Myocyte (in vitro differentiated cells): ENCODE results near the gene MED16. TPM values are rescaled to one million over a fixed set of nuclear protein-coding genes. Genes with fewer than 3 reads are reported as not detected.
"Not testable (repeated sequence)": the region's sequence is repeated elsewhere in the genome, so short reads cannot be mapped to it uniquely, and the experiment has no call there.

Experiments used
- DNase-seq: peaks from one replicate; pipeline ENCODE4 v3.0.0-alpha.2; 2012; ENCODE audit warnings: low read depth
- total RNA-seq: library from RNA; depleted of rRNA; stranded (reverse); fragments of >200 nt; gene quantifications from 2 replicates; pipeline ENCODE4 v1.2.3, GENCODE V29; 2014

The MED16 gene
- total RNA-seq, 1 donor from 2014 or later, result 27.7 TPM

DNA sequence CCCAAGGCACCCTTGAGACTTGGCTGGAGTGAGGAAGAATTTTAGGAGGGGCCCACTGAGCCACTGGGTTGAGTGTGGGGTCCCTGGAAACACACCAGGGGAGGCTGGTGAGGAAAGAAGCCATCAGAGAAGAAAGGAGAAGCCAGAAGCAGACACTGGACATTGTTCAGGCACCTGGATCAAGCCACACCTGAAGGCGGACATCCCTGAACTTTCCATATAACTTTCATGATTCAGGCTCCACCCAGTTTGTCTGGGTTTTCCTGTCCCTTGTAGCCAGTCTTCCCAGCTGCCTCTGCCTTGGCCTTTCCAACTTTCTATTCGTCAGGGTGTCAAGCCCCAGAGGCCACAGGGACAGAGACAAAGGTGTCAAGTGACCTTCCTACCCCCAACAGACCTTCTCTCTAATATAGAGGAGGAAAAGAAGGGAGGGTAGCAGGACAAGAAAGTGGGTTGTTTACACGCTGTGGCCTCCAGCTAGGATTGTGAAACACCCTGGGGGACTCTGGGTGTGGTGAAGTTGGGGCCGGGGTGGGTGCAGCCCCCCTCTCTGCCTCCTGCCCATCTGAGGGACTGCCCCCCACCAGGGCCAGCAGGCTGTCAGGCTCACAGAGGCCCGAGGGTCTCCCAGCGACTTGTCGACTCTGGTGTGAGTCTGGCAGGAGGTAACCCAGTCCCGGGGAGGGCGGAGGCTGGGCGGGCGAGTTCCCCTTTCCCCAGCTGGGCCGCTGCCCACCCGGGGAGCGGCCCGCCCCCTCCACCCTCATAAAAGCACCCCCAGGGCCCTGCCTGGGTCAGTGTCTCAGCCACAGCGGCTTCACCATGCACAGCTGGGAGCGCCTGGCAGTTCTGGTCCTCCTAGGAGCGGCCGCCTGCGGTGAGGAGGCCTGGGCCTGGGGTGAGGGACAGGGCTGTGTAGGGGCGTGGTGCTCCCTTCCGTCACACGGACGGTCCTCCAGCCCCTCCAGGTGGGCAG, 33.8 kb downstream of the MED16 start, which contains the start of gene CFD:
TSS of gene CFD (plus strand) at position 797 of the 976 bp plus-strand sequence. CDS start at position 823, 26 bp downstream.
- DNase-seq, result no peak

DNA sequence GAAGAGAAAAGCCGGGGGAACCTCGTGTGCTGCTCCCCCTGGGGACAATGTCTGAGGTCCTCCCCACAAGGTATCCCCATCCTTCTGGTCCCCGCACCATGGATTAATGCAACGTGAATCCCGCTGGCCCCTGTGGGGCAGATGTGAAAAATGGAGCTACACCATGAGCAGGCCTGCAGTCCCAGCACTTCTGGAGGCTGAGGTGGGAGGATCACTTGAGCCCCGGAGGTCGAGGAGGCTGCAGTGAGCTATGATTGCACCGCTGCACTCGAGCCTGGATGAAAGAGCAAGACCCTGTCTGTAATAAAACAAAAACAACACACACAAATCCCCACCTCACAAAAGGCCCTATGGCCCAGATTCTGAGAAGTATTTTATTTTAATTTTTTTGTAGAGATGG, 34.7 kb downstream of the MED16 start:
- DNase-seq, result no peak

DNA sequence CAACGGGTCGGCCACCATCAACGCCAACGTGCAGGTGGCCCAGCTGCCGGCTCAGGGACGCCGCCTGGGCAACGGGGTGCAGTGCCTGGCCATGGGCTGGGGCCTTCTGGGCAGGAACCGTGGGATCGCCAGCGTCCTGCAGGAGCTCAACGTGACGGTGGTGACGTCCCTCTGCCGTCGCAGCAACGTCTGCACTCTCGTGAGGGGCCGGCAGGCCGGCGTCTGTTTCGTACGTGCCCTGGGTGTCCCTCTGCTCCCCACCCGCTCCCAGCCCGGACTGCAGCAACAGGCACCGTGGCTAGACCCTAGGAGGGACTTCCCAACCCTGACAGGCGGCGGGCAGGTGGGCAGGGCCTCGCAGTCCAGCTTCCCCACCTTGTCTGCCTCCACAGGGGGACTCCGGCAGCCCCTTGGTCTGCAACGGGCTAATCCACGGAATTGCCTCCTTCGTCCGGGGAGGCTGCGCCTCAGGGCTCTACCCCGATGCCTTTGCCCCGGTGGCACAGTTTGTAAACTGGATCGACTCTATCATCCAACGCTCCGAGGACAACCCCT, 37.3 kb downstream of the MED16 start:
- DNase-seq, result no peak

DNA sequence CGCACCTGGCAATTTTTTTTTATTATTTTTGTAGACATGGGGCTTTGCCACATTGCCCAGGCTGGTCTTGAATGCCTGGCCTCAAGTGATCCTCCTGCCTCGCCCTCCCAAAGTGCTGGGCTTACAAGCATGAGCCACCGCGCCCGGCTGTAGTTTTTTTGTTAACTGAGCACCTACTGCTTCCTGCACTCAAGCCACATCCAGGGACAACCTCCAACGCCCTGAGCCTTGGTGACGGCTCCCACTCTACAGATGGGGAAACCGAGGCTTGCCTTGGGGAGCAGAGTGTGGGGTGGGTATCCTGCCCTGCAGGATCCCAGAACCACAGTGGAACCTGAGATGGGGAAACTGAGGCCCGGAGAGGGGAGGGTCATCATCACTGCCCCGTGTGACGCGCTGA, 37.8 kb downstream of the MED16 start:
- DNase-seq, result no peak

DNA sequence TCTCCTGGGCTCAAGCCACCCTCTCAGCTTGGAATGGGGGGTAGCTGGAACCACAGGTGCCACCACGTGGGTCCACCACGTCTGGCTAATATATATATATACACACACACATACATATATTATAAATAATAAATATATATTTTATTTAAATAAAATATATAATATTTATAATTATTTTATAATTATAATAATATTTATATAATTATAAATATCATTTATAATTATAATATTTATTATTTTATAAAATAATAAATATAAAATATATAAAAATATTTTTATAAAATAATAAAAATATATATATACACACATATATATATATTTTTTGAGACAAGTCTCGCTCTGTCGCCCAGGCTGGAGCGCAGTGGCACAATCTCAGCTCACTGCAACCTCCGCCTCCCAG, 38.4 kb downstream of the MED16 start:
- no peak for DNase-seq

DNA sequence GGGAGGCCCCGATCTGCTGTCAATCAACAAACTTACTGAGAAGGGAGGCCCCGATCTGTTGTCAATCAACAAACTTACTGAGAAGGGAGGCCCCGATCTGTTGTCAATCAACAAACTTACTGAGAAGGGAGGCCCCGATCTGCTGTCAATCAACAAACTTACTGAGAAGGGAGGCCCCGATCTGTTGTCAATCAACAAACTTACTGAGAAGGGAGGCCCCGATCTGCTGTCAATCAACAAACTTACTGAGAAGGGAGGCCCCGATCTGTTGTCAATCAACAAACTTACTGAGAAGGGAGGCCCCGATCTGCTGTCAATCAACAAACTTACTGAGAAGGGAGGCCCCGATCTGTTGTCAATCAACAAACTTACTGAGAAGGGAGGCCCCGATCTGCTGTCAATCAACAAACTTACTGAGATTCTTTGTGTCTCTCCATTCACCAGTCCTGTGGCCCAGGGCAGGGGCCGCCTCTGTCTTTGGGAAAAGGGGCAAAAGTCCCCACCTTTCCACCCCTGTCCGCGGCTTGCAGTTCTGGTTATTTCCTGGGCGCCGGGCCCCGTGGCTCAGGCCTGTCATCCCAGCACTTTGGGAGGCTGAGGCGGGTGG, 39.3 kb downstream of the MED16 start:
- DNase-seq, result not testable (repeated sequence)

DNA sequence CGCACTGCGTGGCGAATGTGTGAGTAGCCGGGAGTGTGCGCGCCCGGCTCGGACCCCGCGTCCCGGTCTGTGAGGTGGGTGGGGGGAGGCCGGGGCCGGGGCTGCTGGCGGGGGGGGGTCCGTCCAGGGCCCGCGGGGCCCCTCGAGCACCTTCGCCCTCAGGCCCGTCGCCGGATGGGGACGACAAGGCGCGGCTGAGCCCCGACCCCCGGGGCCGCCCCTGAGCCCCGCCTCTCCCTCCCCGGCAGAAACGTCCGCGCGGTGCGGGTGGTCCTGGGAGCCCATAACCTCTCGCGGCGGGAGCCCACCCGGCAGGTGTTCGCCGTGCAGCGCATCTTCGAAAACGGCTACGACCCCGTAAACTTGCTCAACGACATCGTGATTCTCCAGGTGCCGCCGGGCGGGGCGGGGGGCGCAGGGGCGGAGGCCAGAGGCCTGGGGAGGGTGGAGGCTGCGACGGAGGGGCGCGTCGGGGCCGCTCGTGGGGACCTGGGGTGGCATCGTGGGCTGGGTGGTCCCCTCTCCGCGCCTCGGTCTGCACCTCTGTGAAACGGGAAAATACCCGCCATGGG, 39.9 kb downstream of the MED16 start:
- no peak for DNase-seq

DNA sequence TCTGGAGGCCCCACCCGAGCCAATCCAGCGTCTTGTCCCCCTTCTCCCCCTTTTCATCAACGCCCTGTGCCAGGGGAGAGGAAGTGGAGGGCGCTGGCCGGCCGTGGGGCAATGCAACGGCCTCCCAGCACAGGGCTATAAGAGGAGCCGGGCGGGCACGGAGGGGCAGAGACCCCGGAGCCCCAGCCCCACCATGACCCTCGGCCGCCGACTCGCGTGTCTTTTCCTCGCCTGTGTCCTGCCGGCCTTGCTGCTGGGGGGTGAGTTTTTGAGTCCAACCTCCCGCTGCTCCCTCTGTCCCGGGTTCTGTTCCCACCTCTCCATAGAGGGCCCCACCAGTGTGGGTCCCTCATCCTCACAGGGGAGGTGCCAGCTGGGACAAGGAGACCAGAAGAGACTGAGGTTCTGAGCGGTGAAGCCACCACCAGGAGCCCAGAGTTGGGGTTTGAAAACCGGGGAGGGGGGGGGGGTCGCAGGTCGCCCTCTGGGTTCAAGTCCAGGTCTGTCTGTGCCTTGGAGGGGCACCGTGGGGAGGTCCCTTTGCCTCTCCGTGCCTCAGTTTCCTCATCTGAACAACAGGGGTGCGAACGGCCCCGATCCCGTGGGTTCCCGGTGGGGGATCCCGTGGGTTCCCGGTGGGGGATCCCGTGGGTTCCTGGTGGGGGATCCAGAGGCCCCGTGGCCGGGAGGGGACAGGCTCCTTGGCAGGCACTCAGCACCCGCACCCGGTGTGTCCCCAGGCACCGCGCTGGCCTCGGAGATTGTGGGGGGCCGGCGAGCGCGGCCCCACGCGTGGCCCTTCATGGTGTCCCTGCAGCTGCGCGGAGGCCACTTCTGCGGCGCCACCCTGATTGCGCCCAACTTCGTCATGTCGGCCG, 40.6 kb downstream of the MED16 start, which contains the start of gene ELANE:
TSS of gene ELANE (plus strand) at position 168 of the 878 bp plus-strand sequence. CDS start at position 194, 26 bp downstream.
- no peak for DNase-seq

DNA sequence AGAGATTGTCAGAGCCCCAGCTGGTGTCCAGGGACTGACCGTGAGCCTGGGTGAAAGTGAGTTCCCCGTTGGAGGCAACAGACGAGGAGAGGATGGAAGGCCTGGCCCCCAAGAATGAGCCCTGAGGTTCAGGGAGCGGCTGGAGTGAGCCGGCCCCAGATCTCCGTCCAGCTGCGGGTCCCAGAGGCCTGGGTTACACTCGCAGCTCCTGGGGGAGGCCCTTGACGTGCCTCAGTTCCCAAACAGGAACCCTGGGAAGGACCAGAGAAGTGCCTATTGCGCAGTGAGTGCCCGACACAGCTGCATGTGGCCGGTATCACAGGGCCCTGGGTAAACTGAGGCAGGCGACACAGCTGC, 42.0 kb downstream of the MED16 start:
- DNase-seq, result no peak

DNA sequence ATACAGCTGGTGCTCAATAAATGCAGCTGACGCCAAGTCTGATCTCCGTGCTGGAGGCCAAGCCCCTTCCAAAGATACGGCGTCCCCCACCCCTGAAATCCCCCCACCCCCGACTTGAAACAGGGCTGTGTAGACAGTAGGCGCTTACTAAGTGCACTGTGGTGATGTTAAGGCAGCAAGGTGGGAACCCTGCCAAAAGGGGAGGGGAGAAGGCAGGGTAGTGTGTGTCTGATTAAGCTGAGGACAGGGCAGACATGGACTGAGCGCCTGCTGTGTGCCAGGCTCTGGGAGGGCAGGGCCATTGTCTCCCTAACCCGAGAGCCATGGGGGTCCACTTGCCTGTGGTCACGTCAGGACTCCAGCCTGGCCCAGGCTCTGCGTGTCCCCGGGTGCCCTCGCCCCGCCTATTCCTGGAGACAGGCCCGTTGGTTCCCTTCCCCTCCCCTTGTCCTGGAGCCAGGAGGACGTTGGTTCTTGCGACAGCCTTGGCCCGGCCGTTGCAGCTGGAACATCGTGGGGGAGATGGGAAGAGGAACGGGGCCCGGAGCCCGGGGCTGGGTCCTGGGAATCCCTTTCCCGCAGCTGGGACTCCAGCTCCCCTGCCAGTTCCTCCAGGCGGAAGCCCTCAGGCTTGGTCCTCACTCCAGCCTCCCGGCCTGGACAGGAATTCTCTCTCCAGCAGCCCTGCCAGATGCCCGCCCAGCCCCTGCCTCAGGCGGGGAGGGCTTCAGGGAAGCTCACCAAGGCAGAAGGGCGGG, 42.6 kb downstream of the MED16 start:
- DNase-seq, result peak; percentile 85

DNA sequence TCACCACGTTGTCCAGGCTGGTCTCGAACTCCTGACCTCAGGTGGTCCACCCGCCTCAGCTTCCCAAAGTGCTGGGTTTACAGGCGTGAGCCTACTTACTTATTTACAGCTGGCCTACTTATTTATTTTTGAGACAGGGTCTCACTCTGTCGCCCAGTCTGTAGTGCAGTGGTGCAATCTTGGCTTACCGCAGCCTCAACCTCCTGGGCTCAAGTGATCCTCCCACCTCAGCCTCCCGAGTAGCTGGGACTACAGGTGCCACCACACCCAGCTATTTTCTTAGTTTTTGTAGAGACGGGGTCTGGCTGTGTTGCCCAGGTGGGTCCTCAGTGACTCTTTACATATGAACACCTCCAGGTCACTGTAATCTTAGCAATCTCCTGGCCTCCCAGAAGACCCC, 43.8 kb downstream of the MED16 start:
- not testable (repeated sequence) for DNase-seq

DNA sequence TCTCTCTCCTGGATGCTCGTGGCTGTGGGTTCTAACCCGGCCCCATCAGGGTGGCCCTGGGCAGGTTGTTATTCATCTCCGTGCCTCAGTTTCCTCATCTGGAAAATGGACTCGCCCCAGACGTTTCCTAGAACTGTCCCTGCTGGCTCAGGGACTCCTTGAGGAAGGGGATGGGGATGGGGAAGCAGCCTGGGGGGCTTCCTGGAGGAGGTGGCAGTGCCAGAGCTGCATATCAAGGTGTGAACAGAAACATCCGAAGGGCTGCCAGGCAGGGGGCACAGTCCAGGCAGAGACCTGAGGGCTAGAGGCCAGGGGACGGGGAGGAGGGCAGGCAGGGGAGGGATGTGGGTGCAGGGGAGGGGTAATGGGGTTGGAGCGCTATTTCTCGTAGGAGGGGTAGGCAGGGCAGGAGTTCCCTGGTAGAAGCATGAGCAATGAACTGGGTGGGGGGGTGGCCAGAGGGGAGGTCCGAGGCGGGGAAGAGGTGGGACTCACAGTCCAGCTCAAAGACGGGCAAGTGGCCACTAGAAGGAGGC, 44.5 kb downstream of the MED16 start:
- DNase-seq, result no peak

DNA sequence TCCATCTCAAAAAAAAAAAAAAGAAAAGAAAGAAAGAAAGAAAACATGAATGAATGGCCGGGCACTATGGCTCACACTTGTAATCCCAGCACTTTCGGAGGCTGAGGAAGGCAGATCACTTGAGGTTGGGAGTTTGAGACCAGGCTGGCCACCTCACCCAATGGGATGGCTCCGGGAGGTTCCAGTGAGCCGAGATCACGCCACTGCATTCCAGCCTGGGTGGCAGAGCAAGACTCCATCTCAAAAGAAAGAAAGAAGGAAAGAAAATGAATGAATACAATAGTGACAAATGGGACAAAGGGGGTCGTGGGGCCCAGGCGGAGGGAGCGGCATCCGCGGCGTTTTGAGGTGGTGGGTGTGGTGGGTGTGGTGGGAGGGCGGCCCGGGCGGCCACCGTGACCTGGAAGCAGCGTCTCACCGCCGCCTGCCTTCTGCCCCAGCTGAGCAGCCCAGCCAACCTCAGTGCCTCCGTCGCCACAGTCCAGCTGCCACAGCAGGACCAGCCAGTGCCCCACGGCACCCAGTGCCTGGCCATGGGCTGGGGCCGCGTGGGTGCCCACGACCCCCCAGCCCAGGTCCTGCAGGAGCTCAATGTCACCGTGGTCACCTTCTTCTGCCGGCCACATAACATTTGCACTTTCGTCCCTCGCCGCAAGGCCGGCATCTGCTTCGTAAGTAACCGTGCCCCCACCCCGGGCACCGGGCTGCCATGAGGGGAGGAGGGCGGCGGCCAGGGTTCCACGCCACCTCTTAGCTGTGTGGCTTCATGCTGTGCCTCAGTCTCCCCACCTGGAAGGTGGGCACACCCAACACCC, 47.1 kb downstream of the MED16 start:
- DNase-seq, result no peak

DNA sequence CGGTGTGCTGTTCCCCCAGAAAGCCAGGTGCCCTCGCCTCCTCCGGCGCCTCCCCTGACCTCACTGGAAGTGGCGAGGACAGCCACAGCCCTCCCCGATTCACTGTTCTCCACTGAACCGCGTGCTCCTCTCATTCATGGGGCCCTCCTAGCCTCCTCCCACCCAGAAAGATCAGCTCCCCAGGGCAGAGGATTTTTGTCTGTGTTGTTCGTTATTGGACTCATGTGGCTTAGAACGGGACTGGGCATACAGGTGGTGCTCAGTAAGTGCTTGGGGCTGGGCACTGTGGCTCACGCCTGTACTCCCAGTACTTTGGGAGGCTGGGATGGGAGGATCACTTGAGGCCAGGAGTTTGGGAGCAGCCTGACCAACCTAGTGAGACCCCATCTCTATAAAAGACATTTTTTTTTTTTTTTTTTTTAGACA, 48.4 kb downstream of the MED16 start:
- no peak for DNase-seq

DNA sequence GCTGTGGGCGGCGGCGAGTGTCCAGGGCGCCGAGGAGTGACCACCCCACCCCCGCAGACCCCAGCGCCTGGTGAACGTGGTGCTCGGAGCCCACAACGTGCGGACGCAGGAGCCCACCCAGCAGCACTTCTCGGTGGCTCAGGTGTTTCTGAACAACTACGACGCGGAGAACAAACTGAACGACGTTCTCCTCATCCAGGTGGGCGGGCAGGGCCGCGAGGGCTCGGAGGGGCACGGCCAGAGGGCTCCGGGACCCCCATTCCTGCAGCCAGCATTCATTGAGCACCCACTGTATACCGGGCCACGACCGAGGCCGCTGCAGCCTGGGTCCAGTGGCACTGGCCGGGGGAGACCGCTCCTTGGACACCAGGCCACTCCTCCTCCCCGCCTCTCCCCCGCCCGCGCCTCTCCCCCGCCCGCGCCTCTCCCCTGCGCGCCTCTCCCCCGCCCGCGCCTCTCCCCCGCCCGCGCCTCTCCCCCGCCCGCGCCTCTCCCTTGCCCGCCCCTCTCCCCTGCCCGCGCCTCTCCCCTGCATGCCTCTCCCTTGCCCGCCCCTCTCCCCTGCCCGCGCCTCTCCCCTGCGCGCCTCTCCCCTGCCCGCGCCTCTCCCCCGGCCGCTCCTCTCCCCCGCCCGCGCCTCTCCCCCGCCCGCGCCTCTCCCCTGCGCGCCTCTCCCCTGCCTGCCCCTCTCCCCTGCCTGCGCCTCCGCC, 49.0 kb downstream of the MED16 start:
- DNase-seq, result no peak

DNA sequence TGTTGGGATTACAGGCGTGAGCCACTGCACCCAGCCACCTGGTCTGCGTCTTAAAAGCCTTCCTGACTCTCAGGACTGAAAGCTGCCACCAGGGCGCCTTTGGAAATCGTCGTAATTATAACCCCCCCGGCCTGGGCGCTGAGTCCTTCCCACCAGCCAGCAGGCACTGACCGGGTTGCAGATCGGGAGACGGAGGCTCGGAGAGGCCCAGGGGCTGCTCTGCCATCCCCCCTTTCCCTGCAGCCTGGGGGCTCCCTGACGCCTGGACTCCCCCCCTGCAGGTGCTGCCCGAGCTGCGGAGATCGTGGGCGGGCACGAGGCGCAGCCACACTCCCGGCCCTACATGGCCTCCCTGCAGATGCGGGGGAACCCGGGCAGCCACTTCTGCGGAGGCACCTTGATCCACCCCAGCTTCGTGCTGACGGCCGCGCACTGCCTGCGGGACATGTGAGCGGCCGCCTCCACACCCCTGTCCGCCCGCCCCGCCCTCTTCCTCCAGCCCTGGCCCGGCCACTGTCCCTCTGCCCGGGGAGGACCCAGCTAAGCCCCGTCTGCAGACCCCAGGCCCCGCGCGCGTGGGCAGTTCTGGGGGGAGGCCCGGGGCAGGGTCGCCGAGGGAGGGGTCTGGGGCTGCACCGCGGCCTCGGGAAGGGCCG, 49.7 kb downstream of the MED16 start:
- DNase-seq, result no peak

DNA sequence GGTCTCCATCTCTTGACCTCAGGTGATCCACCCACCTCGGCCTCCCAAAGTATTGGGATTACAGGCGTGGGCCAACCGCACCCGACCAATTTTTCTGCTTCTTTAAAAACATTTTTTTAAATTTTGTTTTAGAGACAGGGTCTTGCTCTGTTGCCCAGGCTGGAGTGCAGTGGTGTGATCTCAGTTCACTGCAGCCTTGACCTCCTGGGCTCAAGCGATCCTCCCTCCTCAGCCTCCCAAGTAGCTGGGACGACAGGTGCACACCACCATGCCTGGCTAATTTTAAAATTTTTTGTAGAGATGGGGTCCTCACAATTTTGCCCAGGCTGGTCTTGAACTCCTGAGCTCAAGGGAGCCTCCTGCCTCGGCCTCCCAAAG, 50.2 kb downstream of the MED16 start:
- not testable (repeated sequence) for DNase-seq
